Subcutaneous adipose tissue (tissue), 4 donors: Measurements from ENCODE around the gene TRIM6. TPM values are rescaled to one million over a fixed set of nuclear protein-coding genes. Genes with fewer than 3 reads are reported as not detected.

Source experiments
- CTCF ChIP-seq: fragments of 450-650 bp; IDR thresholded peaks from one replicate; pipeline ENCODE4 v1.5.1; 2016; ENCODE audit warnings: low read depth, mild to moderate bottlenecking, control low read depth, antibody characterized with exemption, moderate library complexity
- total RNA-seq, 4 donors: library from RNA; depleted of rRNA; stranded (reverse); fragments of >200 nt; gene quantifications; one replicate each; pipeline ENCODE4 v1.1.0, GENCODE V29; 2016

The TRIM6 gene
- total RNA-seq, 4 donors from 2014 or later = 1.6 to 9.2 (median 3.4) TPM

DNA sequence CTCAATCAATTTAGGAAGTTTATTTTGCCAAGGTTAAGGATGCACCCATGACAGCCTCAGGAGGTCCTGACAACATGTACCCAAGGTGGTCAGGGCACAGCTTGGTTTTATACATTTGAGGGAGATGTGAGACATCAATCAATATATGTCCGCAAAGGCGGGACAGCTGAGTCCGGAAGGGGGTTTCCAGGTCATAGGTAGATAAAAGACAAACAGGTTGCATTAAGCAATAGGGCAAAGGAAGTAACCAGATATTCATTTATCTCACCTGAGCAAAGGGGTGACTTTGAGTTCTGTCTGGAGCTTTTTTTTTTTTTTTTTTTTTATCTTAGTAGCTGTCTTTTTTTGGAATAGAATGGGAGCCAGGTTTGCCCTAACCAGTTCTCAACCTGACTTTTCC is 26.4 kb downstream of the TRIM6 start:
- TF ChIP-seq CTCF = no peak

DNA sequence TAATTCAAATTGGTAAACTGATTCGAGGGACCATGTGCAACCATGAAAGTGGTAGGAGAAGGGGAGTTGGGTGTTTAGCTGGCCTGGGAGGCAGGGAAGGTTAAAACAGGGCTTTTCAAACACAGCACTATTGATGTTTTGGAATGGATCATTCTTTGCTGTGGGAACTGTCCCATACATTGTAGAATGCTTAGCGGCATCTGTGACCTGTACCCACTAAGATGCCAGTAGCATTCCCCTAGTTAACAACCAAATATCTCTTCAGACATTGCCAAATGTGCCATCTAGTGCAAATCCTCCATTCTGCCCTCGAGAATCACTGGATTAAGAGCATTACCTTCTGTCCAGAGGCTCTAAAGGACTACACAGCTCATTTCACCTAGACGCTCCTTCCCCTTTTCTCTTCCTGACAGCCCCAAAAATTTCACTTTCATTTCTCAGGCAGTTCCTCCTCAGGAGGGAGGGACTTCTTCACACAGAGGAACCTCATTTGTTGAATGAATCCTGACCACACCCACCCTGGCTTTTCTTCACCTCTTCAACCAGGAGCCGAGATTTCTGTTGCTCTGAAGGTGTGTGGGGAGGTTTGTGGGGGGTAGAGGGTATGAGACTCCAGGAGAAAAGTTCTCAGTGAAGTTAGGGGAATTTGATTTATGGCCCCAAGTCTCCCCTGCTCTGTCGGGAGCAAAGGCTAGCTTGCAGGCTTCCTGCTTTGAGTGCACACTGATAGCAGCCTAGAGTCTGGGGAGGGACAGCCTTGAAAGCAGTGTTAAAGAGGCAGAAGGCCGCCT is 28.2 kb downstream of the TRIM6 start, which contains the start of gene TRIM34:
TSS of gene TRIM34 (plus strand) at position 513 of the 791 bp plus-strand sequence. CDS start 7,331 bp downstream, outside the sequence.
- TF ChIP-seq CTCF = no peak

- TF ChIP-seq CTCF = no peak
These were observed 28.8 kb downstream of the TRIM6 start for GRCh38 chr11:5625281-5625680.

- no peak for TF ChIP-seq CTCF
These were observed 29.8 kb downstream of the TRIM6 start for GRCh38 chr11:5626196-5626595.

DNA sequence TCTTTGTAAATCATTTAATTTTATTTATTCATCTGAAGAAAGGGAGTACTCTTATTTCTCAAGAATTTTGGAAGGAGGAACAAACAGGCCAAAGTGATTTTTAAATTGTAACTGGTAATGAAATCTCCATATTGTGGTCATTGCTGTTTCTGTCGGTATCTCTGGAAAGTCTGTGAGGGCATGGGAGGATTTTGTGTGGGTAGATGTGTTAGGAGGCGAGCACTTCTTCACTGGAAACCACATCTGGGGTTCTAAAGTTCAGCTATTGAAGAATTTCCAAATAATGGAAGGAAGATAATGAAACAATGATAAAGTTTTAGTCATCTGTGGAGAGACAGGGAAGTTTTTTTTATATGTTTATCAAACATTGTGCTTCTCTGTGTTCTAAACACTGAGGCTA is 35.0 kb downstream of the TRIM6 start:
- no peak for TF ChIP-seq CTCF

DNA sequence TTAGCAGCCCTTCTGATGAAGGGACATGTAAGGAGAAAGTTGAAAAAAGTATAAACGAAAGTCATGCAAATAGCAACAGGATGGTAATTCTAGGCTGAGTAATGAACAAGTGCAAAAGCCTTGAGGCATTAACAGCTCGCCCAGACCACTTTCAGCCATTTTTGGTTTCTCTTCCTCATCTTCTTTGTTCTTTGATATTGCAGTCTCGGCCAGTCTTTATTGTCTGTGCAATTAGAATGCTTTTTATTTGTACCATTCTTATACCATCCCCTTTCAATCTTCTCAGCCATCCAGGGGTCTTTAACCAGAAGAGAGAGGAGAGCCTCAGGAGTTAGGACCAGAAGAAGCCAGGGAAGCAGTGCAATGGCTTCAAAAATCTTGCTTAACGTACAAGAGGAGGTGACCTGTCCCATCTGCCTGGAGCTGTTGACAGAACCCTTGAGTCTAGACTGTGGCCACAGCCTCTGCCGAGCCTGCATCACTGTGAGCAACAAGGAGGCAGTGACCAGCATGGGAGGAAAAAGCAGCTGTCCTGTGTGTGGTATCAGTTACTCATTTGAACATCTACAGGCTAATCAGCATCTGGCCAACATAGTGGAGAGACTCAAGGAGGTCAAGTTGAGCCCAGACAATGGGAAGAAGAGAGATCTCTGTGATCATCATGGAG is 35.7 kb downstream of the TRIM6 start:
- no peak for TF ChIP-seq CTCF

- TF ChIP-seq CTCF = no peak
These were observed 43.5 kb downstream of the TRIM6 start for GRCh38 chr11:5639953-5640352.
